Lower lobe of right lung (tissue), 2 donors: ENCODE results near the gene MACF1. TPM values are rescaled to one million over a fixed set of nuclear protein-coding genes. Genes with fewer than 3 reads are reported as not detected.
A peak's percentile ranks its signal among the peaks of the same experiment; 100 is the strongest.

Experiments used
- ATAC-seq, 2 donors: fragments of 200-7000 bp; cut with Tn5 transposase; one replicate each; pipeline ENCODE4 v1.9.1; 2020 to 2022; ENCODE audit warnings: mild to moderate bottlenecking in 2 of 2, moderate library complexity in 2 of 2
- DNase-seq: peaks from one replicate; pipeline ENCODE4 v3.0.0-alpha.2; 2020
- H3K27ac ChIP-seq: fragments of 200-600 bp; one replicate; pipeline ENCODE4 v1.8.0; 2022
- H3K27me3 ChIP-seq: fragments of 200-600 bp; one replicate; pipeline ENCODE4 v1.8.0; 2022; ENCODE audit warnings: low read depth
- H3K36me3 ChIP-seq: fragments of 200-600 bp; one replicate; pipeline ENCODE4 v1.8.0; 2022; ENCODE audit warnings: mild to moderate bottlenecking
- H3K4me1 ChIP-seq: fragments of 200-600 bp; one replicate; pipeline ENCODE4 v1.8.0; 2022
- H3K4me3 ChIP-seq: fragments of 200-600 bp; one replicate; pipeline ENCODE4 v1.8.0; 2022; ENCODE audit warnings: mild to moderate bottlenecking
- H3K9me3 ChIP-seq: fragments of 200-600 bp; one replicate; pipeline ENCODE4 v1.8.0; 2022
- intact Hi-C: fragments of 100-400 bp; cut with DNase I; formaldehyde crosslinking; loops from one replicate; pipeline ENCODE4 v1.11.0; 2022
- total RNA-seq: library from RNA; stranded (reverse); fragmentation: NEBNext Ultra II Directional; extraction: Animal tissue kit (Norgen Biotek cat#: 25700); gene quantifications from one replicate; pipeline ENCODE4 v1.2.1, GENCODE V29; 2021
- TF ChIP-seq, protein P1 (sequence below): fragments of 200-600 bp; IDR thresholded peaks from one replicate; pipeline ENCODE4 v1.8.0; 2022; ENCODE audit warnings: antibody characterized with exemption, mild to moderate bottlenecking
- donor health status: DM: no; HTN: yes; CAD: no; lungs with severe emphysema.

Gene MACF1
- total RNA-seq, 1 donor from 2014 or later, result 506 TPM

GRCh38 chr1:39435597-39435996 is 231.1 kb downstream of the MACF1 start:
- Histone ChIP-seq H3K27ac (peak overlapping the region; percentile 57), H3K9me3 (no peaks in the 10 kb centered on the region), H3K4me1 (peaks cover 21% of the 10 kb centered on the region), H3K27me3 (no peaks in the 10 kb centered on the region), H3K4me3 (no peak overlapping the region), H3K36me3 (peaks cover 99% of the 10 kb centered on the region)
- ATAC-seq (no peak), DNase-seq (no peak)
- intact Hi-C loops, result no loop called here
- TF ChIP-seq, protein P1, sequence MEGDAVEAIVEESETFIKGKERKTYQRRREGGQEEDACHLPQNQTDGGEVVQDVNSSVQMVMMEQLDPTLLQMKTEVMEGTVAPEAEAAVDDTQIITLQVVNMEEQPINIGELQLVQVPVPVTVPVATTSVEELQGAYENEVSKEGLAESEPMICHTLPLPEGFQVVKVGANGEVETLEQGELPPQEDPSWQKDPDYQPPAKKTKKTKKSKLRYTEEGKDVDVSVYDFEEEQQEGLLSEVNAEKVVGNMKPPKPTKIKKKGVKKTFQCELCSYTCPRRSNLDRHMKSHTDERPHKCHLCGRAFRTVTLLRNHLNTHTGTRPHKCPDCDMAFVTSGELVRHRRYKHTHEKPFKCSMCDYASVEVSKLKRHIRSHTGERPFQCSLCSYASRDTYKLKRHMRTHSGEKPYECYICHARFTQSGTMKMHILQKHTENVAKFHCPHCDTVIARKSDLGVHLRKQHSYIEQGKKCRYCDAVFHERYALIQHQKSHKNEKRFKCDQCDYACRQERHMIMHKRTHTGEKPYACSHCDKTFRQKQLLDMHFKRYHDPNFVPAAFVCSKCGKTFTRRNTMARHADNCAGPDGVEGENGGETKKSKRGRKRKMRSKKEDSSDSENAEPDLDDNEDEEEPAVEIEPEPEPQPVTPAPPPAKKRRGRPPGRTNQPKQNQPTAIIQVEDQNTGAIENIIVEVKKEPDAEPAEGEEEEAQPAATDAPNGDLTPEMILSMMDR, result no peak

- Histone ChIP-seq H3K36me3 (peaks cover 99% of the 10 kb centered on the region), H3K27ac (no peak overlapping the region), H3K4me3 (no peak overlapping the region), H3K27me3 (no peaks in the 10 kb centered on the region), H3K4me1 (peaks cover 21% of the 10 kb centered on the region), H3K9me3 (no peaks in the 10 kb centered on the region)
- intact Hi-C loops, result no loop called here
- TF ChIP-seq, protein P1, result no peak
- no peak for DNase-seq
- ATAC-seq, result no peak
These were observed 232.3 kb downstream of the MACF1 start for GRCh38 chr1:39436842-39437241.

DNA sequence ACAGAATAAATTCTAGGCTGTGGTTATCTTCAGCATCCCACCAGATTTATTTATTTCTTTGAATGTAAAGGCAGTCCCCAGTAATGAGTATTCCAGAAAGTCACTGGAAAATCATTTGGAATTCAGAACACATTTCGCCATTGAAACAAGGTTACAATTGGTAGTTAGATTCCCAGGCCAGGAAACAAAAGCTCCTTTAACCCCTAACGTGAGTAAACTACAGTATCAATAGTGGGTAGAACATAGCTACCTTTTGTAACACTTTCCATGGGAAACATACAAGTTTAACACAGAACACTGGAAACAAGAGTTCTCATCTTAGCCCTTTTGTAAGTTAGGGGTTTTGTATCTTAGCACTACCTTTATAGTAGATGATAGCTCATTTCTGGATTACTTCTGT is 233.5 kb downstream of the MACF1 start:
- no peak overlapping the region for H3K27ac ChIP-seq
- DNase-seq (no peak), ATAC-seq (no peak)
- H3K9me3 ChIP-seq, result no peaks in the 10 kb centered on the region
- TF ChIP-seq, protein P1, result no peak
- H3K4me3 ChIP-seq, result no peak overlapping the region
- H3K36me3 ChIP-seq, result peaks cover 99% of the 10 kb centered on the region
- intact Hi-C loops, result no loop called here
- H3K4me1 ChIP-seq, result peaks cover 21% of the 10 kb centered on the region
- no peaks in the 10 kb centered on the region for H3K27me3 ChIP-seq

- H3K9me3 ChIP-seq, result no peaks in the 10 kb centered on the region
- H3K27me3 ChIP-seq, result no peaks in the 10 kb centered on the region
- no peaks in the 10 kb centered on the region for H3K4me1 ChIP-seq
- intact Hi-C loops, result no loop called here
- H3K4me3 ChIP-seq, result no peak overlapping the region
- H3K27ac ChIP-seq, result no peak overlapping the region
- peaks cover 100% of the 10 kb centered on the region for H3K36me3 ChIP-seq
- TF ChIP-seq, protein P1, result no peak
- DNase-seq (no peak), ATAC-seq (no peak)
These were observed 236.4 kb downstream of the MACF1 start for GRCh38 chr1:39440856-39441255.

- H3K4me1 ChIP-seq, result no peaks in the 10 kb centered on the region
- ATAC-seq, result no peak
- H3K36me3 ChIP-seq, result peaks cover 100% of the 10 kb centered on the region
- TF ChIP-seq, protein P1, result no peak
- no peak overlapping the region for H3K27ac ChIP-seq
- H3K27me3 ChIP-seq, result no peaks in the 10 kb centered on the region
- intact Hi-C loops, result no loop called here
- H3K9me3 ChIP-seq, result no peaks in the 10 kb centered on the region
- no peak for DNase-seq
- H3K4me3 ChIP-seq, result no peak overlapping the region
These were observed 237.3 kb downstream of the MACF1 start for GRCh38 chr1:39441797-39442196.

DNA sequence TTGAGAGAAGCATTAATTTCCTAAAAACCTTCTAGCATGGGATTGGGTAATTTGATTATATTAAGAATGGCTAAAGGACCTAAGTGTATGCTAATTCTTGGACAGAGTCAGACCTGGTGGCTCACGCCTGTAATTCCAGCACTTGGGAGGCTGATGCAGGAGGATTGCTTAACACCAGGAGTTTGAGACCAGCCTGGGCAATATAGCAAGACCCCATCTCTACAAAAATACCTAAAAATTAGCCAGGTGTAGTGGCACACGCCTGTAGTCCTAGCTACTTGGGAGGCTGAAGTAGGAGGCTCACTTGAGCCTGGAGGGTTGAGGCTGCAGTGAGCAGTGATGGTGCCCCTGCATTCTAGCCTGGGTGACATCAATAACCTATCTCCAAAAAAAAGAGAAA is 241.1 kb downstream of the MACF1 start:
- H3K9me3 ChIP-seq, result no peaks in the 10 kb centered on the region
- ATAC-seq (no peak), DNase-seq (no peak)
- H3K36me3 ChIP-seq, result peaks cover 100% of the 10 kb centered on the region
- TF ChIP-seq, protein P1, result no peak
- intact Hi-C loops, result no loop called here
- H3K27ac ChIP-seq, result no peak overlapping the region
- no peaks in the 10 kb centered on the region for H3K4me1 ChIP-seq
- H3K27me3 ChIP-seq, result no peaks in the 10 kb centered on the region
- no peak overlapping the region for H3K4me3 ChIP-seq
